RWPE2 (cell line): Measurements from ENCODE around the gene RPS19BP1.
A peak's percentile ranks its signal among the peaks of the same experiment; 100 is the strongest.

Experiments used
- ATAC-seq: fragments of 200-7000 bp; cut with Tn5 transposase; 3 replicates; pipeline ENCODE4 v1.9.1; 2021; ENCODE audit warnings: low read depth
- DNase-seq: peaks from one replicate; pipeline ENCODE4 v3.0.0-alpha.2; 2020; ENCODE audit warnings: low spot score
- H3K27ac ChIP-seq: fragments of 450-650 bp; 2 replicates; pipeline ENCODE4 v1.5.1; 2017; ENCODE audit warnings: mild to moderate bottlenecking; ENCODE audit not compliant: poor library complexity, severe bottlenecking
- H3K27me3 ChIP-seq: fragments of 250-450 bp; sonication (Bioruptor Pico); 2 replicates; pipeline ENCODE4 v1.5.1; 2021; ENCODE audit warnings: mild to moderate bottlenecking, moderate library complexity; ENCODE audit not compliant: insufficient read depth, poor library complexity, severe bottlenecking
- H3K36me3 ChIP-seq: fragments of 250-450 bp; sonication (Bioruptor Pico); 2 replicates; pipeline ENCODE4 v1.5.1; 2020; ENCODE audit warnings: low read depth, mild to moderate bottlenecking, moderate library complexity
- H3K4me1 ChIP-seq: fragments of 250-450 bp; sonication (Bioruptor Pico); 2 replicates; pipeline ENCODE4 v1.5.1; 2021; ENCODE audit warnings: mild to moderate bottlenecking, moderate library complexity; ENCODE audit not compliant: insufficient read depth, poor library complexity, severe bottlenecking
- H3K4me3 ChIP-seq: fragments of 250-450 bp; sonication (Bioruptor Pico); 2 replicates; pipeline ENCODE4 v1.5.1; 2021; ENCODE audit warnings: mild to moderate bottlenecking, moderate library complexity; ENCODE audit not compliant: severe bottlenecking
- H3K9me3 ChIP-seq: fragments of 250-450 bp; sonication (Bioruptor Pico); 2 replicates; pipeline ENCODE4 v1.5.1; 2021; ENCODE audit warnings: mild to moderate bottlenecking, moderate library complexity; ENCODE audit not compliant: severe bottlenecking
- TF ChIP-seq, protein P1 (sequence below): fragments of 450-650 bp; IDR thresholded peaks from one replicate; pipeline ENCODE4 v1.5.1; 2017; ENCODE audit warnings: mild to moderate bottlenecking, moderate library complexity; ENCODE audit not compliant: poor library complexity, severe bottlenecking

RPS19BP1 gene

DNA sequence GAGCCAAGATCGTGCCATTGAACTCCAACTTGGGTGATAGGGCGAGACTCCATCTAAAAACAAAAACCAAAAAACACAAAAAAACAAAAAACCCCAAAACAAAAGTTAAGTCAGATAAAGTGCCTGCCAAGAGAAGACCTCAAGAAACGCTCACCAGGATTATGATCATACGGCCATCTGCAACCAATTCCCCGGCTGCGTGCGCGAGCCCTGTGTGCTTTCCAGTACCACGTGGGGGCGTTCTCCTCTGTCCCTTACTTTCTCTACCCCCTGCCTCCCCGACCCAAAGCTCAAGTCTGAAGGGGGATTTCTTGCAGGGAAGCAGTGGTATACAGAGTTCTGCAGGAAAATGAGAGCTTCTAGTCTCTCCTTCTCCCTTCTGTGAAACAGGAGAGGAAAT, 10.5 kb upstream of the RPS19BP1 start:
- DNase-seq (no peak), ATAC-seq (0 out of 3 replicates have a peak, but pooled peaks have one; percentile 31)
- Histone ChIP-seq H3K4me1 (no peaks in the 10 kb centered on the region), H3K27me3 (no peaks in the 10 kb centered on the region), H3K36me3 (no peaks in the 10 kb centered on the region), H3K27ac (no peak overlapping the region), H3K9me3 (no peaks in the 10 kb centered on the region), H3K4me3 (no peak overlapping the region)
- TF ChIP-seq, protein P1, sequence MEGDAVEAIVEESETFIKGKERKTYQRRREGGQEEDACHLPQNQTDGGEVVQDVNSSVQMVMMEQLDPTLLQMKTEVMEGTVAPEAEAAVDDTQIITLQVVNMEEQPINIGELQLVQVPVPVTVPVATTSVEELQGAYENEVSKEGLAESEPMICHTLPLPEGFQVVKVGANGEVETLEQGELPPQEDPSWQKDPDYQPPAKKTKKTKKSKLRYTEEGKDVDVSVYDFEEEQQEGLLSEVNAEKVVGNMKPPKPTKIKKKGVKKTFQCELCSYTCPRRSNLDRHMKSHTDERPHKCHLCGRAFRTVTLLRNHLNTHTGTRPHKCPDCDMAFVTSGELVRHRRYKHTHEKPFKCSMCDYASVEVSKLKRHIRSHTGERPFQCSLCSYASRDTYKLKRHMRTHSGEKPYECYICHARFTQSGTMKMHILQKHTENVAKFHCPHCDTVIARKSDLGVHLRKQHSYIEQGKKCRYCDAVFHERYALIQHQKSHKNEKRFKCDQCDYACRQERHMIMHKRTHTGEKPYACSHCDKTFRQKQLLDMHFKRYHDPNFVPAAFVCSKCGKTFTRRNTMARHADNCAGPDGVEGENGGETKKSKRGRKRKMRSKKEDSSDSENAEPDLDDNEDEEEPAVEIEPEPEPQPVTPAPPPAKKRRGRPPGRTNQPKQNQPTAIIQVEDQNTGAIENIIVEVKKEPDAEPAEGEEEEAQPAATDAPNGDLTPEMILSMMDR = peak; percentile 45

DNA sequence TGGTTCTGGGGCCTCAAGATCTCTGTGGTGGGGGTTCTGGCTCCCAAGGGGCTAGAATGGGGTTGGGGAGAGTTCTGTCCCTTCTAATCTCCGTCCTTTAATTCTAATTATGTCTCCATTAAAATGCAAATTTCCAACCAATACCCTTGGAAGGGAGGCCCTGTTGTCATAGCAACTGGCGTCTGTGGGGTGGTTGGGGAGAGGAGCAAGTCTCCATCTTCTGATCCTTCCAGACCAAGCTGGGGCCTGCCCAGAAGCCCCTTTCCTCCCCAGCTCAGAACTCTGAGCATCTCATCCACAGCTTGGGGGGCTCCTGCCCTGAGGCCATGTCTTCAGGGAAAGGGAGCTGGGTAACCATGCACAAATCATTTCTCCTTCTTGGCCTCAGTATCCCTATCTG, 5.4 kb upstream of the RPS19BP1 start:
- ATAC-seq = no peak
- Histone ChIP-seq H3K27ac (no peak overlapping the region), H3K9me3 (no peaks in the 10 kb centered on the region), H3K36me3 (no peaks in the 10 kb centered on the region), H3K4me1 (peaks cover 2% of the 10 kb centered on the region), H3K4me3 (no peak overlapping the region), H3K27me3 (no peaks in the 10 kb centered on the region)
- TF ChIP-seq, protein P1 = no peak
- no peak for DNase-seq

DNA sequence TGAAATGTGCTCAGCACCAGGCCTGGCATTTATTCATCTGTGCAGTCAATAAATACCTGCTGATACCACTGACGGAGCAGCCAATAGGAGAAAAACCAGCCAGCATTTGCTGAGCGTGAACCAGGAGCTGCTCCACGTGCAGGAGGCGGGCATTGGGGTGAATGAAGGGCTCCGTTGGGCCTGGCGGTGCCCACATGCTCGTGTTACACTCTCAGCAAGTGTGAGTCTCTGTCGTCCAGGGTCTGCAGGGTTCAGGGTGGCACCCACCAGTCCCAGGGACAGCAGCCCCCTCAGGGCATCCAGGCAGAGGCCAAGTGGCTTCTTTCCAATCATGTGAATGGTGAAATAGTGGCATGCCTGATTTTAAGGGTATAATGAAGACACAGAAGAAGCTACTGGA, 4.2 kb upstream of the RPS19BP1 start:
- Histone ChIP-seq H3K27ac (no peak overlapping the region), H3K4me3 (no peak overlapping the region), H3K27me3 (no peaks in the 10 kb centered on the region), H3K9me3 (no peaks in the 10 kb centered on the region), H3K4me1 (peaks cover 3% of the 10 kb centered on the region), H3K36me3 (peaks cover 1% of the 10 kb centered on the region; the same call in 1 of the 2 replicates)
- TF ChIP-seq, protein P1 = no peak
- DNase-seq = no peak
- ATAC-seq = no peak

DNA sequence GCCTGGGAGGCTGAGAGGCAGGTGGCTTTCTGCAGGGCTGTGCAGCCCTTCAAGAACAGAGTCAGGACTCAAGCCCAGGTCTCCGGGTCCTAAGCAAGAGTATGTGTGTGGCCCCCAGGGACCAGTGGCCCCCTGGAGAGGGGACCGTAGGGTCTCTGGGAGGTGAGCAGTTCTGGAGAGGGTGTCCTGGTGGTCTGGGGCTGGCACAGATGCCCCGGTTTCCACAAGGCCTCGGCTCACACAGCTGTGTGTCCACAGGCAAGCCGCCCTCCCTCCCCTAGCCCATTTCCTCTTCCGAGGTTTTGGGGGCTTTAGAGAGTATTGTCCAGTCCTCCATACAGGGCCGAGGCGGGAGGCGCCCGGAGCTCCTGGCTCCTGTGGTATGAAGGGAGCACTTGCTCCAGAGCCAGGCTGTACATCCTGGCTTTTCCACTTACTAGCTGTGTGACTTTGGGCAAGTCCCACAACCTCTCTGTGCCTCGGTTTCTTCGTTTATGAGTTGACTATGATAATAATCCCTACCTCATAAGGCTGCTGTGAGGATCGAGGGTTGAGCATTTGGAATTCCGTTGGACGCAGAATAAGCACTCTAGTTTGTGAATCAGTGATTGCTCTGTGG, 3.4 kb upstream of the RPS19BP1 start:
- ATAC-seq = no peak
- no peak for DNase-seq
- peaks cover 9% of the 10 kb centered on the region for H3K36me3 ChIP-seq
- H3K9me3 ChIP-seq = no peaks in the 10 kb centered on the region
- H3K4me1 ChIP-seq = peaks cover 3% of the 10 kb centered on the region
- TF ChIP-seq, protein P1 = no peak
- H3K27ac ChIP-seq = no peak overlapping the region
- H3K4me3 ChIP-seq = no peak overlapping the region
- H3K27me3 ChIP-seq = no peaks in the 10 kb centered on the region

DNA sequence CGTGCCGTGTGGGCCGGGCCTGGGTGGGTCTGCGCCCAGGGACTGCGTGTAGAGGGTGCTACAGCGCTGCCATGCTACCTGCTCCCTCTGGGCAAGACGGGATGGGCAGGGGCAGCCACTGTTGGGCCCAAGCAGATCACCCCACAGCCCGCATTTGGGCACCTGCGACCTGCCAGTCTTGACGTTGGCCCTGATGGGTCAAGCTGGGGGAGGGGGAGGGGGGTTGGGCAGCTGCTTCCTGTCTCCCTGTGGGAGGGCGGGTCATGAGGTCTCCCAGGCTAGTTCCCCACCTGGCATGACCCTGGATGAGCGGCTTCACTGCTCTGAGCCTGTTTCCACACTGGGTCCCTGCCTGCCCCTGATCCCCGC, 2.8 kb upstream of the RPS19BP1 start:
- Histone ChIP-seq H3K4me1 (peaks cover 3% of the 10 kb centered on the region), H3K27me3 (no peaks in the 10 kb centered on the region), H3K4me3 (no peak overlapping the region), H3K36me3 (peaks cover 15% of the 10 kb centered on the region), H3K27ac (no peak overlapping the region), H3K9me3 (no peaks in the 10 kb centered on the region)
- ATAC-seq = no peak
- DNase-seq = no peak
- TF ChIP-seq, protein P1 = no peak
